ENCODE results near the gene HNF1A. TPM values are rescaled to one million over a fixed set of nuclear protein-coding genes. Genes with fewer than 3 reads are reported as not detected.
A peak's percentile ranks its signal among the peaks of the same experiment; 100 is the strongest.

The HNF1A gene
- total and polyA plus RNA-seq, 4 donors, result 8.2 to 19.8 (median 10.6) TPM

- Histone ChIP-seq H3K27ac (ENCODE audit: low read depth in 1 of 2, low read length in 2 of 2) (no peak overlapping the region), H3K9me3 (ENCODE audit: control insufficient read depth in 4 of 4, low read length in 3 of 4) (no peaks in the 10 kb centered on the region), H3K4me3 (ENCODE audit: low read depth in 1 of 3, low read length in 3 of 3) (no peak overlapping the region), H3K4me1 (ENCODE audit: control insufficient read depth in 4 of 4, insufficient read depth in 4 of 4, low read length in 3 of 4) (peaks cover 0 to 6% (median 2%) of the 10 kb centered on the region in 4 donors), H3K36me3 (ENCODE audit: control insufficient read depth in 4 of 4, insufficient read depth in 3 of 4, low read depth in 1 of 4, low read length in 3 of 4) (peaks cover 2 to 29% (median 15%) of the 10 kb centered on the region in 4 donors), H3K27me3 (ENCODE audit: control insufficient read depth in 4 of 4, insufficient read depth in 4 of 4, low read length in 3 of 4) (no peaks in the 10 kb centered on the region), H3K9ac (ENCODE audit: low read depth in 1 of 2, low read length in 2 of 2) (no peak overlapping the region)
- TF ChIP-seq HNF4A (conservative IDR thresholded peaks at IDR 0.05), result peak in 1 of 2 donors; percentile 38
- TF ChIP-seq RAD21 (IDR thresholded peaks at IDR 0.05), result peak; percentile 64 to 86
- no peak for TF ChIP-seq NR2F2 (IDR thresholded peaks at IDR 0.05)
- TF ChIP-seq RXRA (IDR thresholded peaks at IDR 0.05), result peak in 1 of 2 donors; percentile 33
- no peak for TF ChIP-seq FOXA2 (IDR thresholded peaks at IDR 0.05)
- no peak for TF ChIP-seq JUND (IDR thresholded peaks at IDR 0.05)
- no peak for TF ChIP-seq GABPA (IDR thresholded peaks at IDR 0.05 in 1 of 2, conservative IDR thresholded peaks at IDR 0.05 in 1 of 2)
- TF ChIP-seq TAF1 (conservative IDR thresholded peaks at IDR 0.05), result no peak
- peak; percentile 62 for TF ChIP-seq CTCF (IDR thresholded peaks at IDR 0.05; ENCODE audit: low read depth, low read length, missing input control)
- no peak for DNase-seq (ENCODE audit: low spot score)
- WGBS, result 65% methylated on average over 9 of the region's 9 CpGs
Observed at GRCh38 chr12:121005346-121005815, 27.0 kb downstream of the HNF1A start.

DNA sequence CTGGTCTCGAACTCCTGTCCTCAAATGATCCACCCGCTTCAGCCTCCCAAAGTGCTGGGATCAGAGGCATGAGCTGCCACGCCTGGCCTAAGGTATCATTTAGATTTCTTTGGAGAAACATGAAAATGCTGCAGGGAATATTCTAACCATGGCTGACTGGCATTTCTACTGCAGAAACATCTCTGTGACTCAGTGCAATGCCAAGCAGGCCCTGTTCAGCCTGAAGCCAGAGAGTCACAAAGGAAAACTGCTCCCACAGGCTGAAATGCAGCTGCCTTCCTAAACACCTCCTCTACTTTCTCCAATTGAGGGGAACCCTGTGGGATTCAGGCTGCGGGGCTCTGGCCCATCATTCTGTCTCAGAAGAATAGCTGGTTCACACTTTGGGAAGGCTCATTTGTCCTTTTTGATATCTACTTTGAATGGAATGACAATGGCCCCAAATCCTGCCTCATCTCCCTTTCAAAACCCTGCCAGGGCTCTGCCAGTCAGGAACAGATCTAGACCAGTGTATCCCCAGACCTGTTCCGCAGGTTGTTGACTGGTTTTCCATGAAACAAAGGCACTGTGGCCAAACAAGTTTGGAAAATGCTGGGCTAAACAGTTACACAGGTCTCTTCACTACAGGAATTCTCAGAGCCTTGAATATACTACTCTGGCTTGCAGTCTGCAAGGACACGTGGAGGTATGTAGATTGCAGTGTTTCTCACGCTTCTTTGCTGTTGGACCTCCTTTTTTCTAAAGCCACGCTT lies 30.2 kb downstream of the HNF1A start:
- Histone ChIP-seq H3K9me3 (ENCODE audit: control insufficient read depth in 4 of 4, low read length in 3 of 4) (no peaks in the 10 kb centered on the region), H3K4me3 (ENCODE audit: low read depth in 1 of 3, low read length in 3 of 3) (no peak overlapping the region), H3K9ac (ENCODE audit: low read depth in 1 of 2, low read length in 2 of 2) (no peak overlapping the region), H3K27me3 (ENCODE audit: control insufficient read depth in 4 of 4, insufficient read depth in 4 of 4, low read length in 3 of 4) (no peaks in the 10 kb centered on the region), H3K36me3 (ENCODE audit: control insufficient read depth in 4 of 4, insufficient read depth in 3 of 4, low read depth in 1 of 4, low read length in 3 of 4) (peaks cover 0 to 24% (median 6%) of the 10 kb centered on the region in 4 donors), H3K27ac (ENCODE audit: low read depth in 1 of 2, low read length in 2 of 2) (no peak overlapping the region), H3K4me1 (ENCODE audit: control insufficient read depth in 4 of 4, insufficient read depth in 4 of 4, low read length in 3 of 4) (peaks cover 0 to 12% (median 5%) of the 10 kb centered on the region in 4 donors)
- DNase-seq (ENCODE audit: low spot score), result no peak
- TF ChIP-seq, protein P1, sequence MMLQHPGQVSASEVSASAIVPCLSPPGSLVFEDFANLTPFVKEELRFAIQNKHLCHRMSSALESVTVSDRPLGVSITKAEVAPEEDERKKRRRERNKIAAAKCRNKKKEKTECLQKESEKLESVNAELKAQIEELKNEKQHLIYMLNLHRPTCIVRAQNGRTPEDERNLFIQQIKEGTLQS (IDR thresholded peaks at IDR 0.05), result no peak
- WGBS, result 97% methylated on average over 8 of the region's 8 CpGs

DNA sequence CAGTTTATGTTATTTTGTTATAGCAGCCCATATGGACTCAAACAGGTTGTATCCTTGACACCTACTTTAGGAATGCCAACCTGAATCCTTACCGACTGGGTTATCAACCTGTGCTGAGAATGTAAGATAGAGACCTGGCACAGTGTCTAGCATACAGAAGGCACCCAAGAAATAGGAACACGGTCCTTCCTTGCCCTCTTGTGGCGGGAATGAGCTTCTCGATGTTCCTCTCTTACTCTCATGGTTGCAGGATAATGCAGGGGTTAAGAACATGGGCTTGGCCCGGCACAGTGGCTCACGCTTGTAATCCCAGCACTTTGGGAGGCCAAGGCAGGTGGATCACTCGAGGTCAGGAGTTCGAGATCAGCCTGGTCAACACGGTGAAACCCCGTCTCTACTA lies 31.4 kb downstream of the HNF1A start:
- no peak overlapping the region for H3K4me3 ChIP-seq (ENCODE audit: low read depth in 1 of 3, low read length in 3 of 3)
- DNase-seq (ENCODE audit: low spot score), result no peak
- no peak overlapping the region for H3K27ac ChIP-seq (ENCODE audit: low read depth in 1 of 2, low read length in 2 of 2)
- TF ChIP-seq FOXA2 (IDR thresholded peaks at IDR 0.05) (no peak), RXRA (IDR thresholded peaks at IDR 0.05) (peak in 1 of 2 donors; percentile 50), FOXA1 (IDR thresholded peaks at IDR 0.05) (no peak), CTCF (IDR thresholded peaks at IDR 0.05; ENCODE audit: low read depth, low read length, missing input control) (peak; percentile 59), EGR1 (IDR thresholded peaks at IDR 0.05; ENCODE audit: low read depth in 2 of 2) (no peak), GABPA (IDR thresholded peaks at IDR 0.05 in 1 of 2, conservative IDR thresholded peaks at IDR 0.05 in 1 of 2) (no peak), HNF4G (IDR thresholded peaks at IDR 0.05) (no peak), ZBTB33 (IDR thresholded peaks at IDR 0.05) (no peak), HNF4A (conservative IDR thresholded peaks at IDR 0.05) (peak in 1 of 2 donors; percentile 43), TAF1 (conservative IDR thresholded peaks at IDR 0.05) (no peak), SP1 (IDR thresholded peaks at IDR 0.05) (no peak), RAD21 (IDR thresholded peaks at IDR 0.05) (peak; percentile 84 to 92)
- TF ChIP-seq, protein P1 (IDR thresholded peaks at IDR 0.05), result no peak
- peaks cover 0 to 11% (median 5%) of the 10 kb centered on the region in 4 donors for H3K4me1 ChIP-seq (ENCODE audit: control insufficient read depth in 4 of 4, insufficient read depth in 4 of 4, low read length in 3 of 4)
- no peaks in the 10 kb centered on the region for H3K27me3 ChIP-seq (ENCODE audit: control insufficient read depth in 4 of 4, insufficient read depth in 4 of 4, low read length in 3 of 4)
- H3K9ac ChIP-seq (ENCODE audit: low read depth in 1 of 2, low read length in 2 of 2), result no peak overlapping the region
- 30% methylated on average over 10 of the region's 10 CpGs for WGBS
- H3K36me3 ChIP-seq (ENCODE audit: control insufficient read depth in 4 of 4, insufficient read depth in 3 of 4, low read depth in 1 of 4, low read length in 3 of 4), result peaks cover 0 to 24% (median 6%) of the 10 kb centered on the region in 4 donors
- no peaks in the 10 kb centered on the region for H3K9me3 ChIP-seq (ENCODE audit: control insufficient read depth in 4 of 4, low read length in 3 of 4)
